Ramos (cell line): ENCODE data around the gene SEC31B.

Experiments used
- in situ Hi-C: fragments of 300-500 bp; cut with MboI; formaldehyde crosslinking; loops from one replicate; pipeline ENCODE4 v1.14.3; 2022; ENCODE audit warnings: low sequenced_read_pairs; ENCODE audit not compliant: unreplicated experiment

SEC31B gene, protein sequence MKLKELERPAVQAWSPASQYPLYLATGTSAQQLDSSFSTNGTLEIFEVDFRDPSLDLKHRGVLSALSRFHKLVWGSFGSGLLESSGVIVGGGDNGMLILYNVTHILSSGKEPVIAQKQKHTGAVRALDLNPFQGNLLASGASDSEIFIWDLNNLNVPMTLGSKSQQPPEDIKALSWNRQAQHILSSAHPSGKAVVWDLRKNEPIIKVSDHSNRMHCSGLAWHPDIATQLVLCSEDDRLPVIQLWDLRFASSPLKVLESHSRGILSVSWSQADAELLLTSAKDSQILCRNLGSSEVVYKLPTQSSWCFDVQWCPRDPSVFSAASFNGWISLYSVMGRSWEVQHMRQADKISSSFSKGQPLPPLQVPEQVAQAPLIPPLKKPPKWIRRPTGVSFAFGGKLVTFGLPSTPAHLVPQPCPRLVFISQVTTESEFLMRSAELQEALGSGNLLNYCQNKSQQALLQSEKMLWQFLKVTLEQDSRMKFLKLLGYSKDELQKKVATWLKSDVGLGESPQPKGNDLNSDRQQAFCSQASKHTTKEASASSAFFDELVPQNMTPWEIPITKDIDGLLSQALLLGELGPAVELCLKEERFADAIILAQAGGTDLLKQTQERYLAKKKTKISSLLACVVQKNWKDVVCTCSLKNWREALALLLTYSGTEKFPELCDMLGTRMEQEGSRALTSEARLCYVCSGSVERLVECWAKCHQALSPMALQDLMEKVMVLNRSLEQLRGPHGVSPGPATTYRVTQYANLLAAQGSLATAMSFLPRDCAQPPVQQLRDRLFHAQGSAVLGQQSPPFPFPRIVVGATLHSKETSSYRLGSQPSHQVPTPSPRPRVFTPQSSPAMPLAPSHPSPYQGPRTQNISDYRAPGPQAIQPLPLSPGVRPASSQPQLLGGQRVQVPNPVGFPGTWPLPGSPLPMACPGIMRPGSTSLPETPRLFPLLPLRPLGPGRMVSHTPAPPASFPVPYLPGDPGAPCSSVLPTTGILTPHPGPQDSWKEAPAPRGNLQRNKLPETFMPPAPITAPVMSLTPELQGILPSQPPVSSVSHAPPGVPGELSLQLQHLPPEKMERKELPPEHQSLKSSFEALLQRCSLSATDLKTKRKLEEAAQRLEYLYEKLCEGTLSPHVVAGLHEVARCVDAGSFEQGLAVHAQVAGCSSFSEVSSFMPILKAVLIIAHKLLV

DNA sequence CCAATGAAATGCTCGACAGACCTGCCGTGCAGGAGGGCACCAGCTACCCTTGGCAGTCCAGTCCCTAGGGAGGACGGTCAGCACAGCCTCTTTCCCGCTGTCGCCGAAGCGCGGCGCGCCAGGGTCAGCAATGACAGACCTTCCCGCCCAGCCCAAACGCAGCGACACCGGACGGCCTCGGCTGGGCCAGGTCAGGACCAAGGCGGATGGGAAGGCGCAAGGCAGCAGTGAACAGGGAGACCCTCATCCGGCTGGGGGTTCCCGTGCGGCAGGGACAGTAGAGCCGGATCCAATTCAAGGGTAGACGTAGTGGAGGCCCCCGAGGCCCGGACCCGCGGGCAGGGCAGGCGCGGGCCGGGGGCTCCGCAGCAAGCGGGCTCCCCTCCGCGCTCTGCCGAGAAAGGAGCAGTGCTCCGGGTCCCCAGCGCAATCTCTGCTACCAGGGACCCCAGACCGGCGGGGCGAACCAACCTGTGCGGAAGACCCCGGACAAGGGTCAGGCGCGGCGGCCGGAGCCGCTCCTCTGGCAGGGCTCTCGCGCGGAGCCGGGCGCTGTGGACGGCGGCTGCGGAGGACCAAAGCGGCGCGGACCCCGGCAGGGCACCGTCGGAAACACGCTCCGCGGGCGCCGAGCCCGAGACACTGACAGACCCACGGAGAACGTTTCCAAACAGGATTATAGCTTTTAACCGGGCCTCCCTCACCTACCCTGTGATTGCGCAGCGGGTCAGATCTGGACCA is at the start of gene SEC31B:
Gene SEC31B, minus strand, starts transcription at position 551 of the 741 bp plus-strand sequence. CDS start 2,909 bp downstream, outside the sequence.
- in situ Hi-C loops, result loop anchor here (10.0 kb wide), 1 partner anchor 185 kb away; the partner anchor contains the start of gene PKD2L1

DNA sequence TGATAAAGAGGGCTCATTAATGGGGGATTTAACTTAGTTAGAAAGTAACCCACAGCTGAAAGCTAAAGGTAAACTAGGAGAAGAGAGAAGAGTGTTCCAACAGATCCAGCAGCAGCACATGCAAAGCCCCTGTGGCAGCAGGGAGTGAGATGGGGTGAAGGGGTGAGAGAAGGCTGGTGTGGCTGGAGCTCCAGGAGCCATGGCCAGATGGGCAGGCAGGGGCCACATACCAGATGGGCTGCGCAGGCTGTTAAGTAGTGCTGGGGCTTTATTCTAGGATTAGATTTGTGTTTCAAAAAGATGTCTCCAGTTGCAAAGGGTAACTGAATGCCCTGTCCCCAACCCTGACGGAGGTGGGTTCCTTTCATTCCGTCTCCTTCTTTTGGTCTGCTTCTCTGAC is 49.3 kb upstream of the SEC31B start:
- in situ Hi-C loops, result no loop called here

DNA sequence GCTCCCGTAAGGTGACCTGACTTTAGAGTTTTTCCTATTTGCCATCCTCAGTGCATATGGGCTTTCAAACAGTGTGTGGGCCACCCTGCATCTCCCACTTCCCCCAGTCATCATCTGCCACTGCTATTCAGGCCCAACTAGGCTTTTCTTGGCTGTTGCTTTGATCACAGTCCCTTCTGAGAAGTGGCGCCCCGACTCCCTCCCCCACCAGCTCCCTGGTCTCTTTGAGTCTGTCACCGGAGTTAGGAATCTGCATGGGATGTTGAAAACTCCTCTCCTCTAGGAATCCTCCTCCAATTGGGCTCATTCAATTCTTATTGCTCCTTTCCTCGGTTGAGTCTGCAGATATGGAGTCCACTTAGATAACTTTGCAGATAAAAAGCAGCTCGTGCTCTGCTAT is 48.2 kb upstream of the SEC31B start:
- in situ Hi-C loops, result no loop called here

DNA sequence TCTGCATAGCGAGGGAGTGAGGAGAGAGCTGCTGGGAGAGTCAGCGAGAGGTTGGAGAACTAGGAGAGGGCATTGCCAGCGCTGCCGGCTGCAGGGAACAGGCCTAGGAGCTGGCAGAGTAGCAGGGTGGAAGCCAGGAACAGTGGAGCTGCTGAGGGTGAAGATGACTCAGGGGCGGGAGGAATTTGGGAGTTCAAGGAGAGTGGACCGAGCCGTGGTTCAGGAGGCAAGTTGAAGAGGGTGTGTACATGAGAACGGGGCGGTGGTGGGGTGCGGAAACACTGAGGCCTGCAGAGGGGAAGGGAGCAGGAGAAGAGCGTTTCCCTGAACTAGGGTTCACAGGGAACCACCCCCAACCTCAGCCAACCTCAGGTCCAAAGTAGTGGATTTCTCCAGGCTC is 47.6 kb upstream of the SEC31B start:
- in situ Hi-C loops, result no loop called here

DNA sequence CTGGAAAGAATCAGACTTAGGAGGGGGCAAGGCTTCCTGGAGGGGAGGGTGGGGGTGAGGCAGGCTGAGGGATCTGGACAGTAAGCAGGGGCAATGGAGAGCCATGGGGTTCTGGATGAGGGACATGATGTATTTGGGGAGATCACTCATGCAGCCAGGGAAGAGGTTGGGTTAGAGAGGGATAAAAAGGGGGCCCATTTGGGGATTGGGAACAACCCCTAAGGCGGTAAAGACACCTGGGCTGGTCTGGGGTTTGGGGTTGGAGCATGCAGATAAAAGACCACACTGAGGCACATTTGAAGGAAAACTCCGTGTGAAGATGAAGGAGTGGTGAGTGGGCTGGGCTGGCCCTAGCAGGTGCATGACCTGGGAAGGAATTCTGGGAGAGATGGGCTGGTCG is 46.9 kb upstream of the SEC31B start:
- in situ Hi-C loops, result no loop called here

DNA sequence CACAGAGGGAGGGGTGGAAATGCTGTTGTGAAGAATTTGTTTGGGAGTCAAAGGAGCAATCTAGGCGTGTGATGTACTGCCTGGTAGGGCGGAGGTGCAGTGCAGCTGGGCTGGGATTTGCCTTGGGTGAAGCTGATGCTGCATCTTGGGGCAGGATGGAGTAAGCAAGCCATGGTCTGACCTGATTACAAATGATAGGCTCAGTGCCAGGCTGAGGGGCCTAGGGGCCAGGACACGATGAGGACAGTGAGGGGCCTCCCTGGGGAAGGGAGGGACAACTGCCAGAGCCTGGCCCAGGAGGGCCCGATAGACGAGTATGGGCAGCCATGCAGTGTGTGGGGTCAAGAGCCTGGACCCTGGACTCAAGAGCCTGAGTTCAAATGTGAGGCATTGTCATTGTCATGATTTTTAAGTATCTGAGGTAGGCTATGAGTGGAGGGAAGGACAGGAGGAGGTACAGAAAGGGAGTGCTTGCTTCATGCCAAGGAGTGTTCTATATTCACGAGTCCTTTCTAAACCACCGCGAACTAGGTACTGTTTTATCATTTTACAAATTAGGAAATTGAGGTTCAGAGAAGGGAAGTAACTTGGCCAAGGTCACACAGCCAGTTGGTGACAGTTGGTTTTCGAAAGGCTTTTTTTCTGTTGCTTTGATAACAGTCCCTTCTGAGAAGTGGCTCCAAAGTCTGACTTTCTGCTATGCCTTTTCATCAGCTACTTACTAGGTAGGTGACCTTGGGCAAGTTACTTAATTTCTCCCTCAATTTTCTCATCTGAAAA is 45.7 kb upstream of the SEC31B start:
- in situ Hi-C loops, result no loop called here

DNA sequence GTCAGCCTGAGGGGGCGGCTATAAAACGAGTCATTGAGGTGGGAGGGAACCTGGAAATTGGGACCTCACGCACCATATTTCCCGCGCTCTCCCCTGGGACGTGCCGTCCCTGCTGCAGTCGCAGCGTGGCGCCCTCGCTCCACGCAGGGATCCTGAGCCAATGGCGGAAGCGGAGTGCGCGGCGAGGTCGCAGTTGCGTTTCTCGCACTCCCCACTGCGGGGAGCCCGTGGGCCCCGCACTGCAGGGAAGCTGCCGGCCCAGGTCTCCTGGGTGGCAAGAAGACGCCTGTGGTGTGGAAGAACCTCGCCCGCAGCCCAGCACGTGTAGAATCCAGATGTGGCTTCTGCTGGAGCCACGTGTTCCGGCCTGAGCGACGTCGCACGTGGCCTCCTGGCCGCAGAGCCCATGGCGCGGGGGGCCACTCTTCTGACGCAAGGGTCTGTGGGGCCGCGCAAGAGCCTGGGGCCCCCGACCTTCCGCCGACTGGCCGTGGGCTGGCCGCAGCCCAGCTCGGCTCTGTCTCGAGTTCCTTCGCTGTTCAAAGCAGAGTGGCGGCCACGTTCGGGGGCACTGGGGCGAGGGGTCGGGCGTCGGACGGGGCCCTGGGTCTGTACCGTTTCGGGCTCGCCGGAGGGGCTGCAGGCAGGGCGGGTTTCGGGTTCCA is 42.5 kb upstream of the SEC31B start:
- in situ Hi-C loops, result no loop called here

DNA sequence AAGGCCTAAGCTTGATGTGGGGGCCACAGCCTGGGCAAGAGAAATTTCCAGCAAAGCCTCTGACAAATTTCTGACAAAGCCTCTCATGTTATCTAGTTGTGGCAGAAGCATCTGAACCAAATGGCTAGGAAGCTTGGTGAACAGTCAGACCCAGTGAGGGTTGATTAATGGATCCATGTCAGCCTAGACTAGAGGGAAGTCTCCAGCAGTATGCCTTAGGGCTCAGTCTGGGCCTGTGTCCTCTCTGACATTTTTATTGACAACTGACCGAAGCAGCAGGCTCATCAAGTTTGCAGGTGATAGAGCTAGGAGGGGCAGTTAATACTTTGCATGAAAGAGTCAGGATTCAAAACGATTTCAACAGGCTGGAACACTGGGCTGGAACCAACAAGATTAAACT is 41.3 kb upstream of the SEC31B start:
- in situ Hi-C loops, result no loop called here

DNA sequence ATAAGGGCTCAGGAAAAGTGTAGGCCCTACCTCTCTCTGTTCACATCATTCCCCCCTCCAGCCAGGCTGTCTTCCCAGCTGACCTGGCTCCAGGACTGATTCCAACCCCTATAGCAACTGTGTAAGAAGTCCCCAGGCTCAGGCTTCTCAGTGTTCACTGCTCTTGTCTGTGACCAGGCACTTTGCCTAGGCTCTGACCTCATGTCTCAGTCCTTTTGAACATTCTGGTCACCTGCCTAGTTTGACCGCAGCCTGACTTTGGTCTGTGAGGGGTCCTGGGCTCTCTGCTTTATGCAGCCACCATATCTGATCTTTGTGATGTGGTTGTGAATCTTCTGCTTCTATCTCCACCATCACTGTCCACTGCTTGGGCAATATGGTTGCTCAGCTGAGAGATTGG is 40.6 kb upstream of the SEC31B start:
- in situ Hi-C loops, result no loop called here

DNA sequence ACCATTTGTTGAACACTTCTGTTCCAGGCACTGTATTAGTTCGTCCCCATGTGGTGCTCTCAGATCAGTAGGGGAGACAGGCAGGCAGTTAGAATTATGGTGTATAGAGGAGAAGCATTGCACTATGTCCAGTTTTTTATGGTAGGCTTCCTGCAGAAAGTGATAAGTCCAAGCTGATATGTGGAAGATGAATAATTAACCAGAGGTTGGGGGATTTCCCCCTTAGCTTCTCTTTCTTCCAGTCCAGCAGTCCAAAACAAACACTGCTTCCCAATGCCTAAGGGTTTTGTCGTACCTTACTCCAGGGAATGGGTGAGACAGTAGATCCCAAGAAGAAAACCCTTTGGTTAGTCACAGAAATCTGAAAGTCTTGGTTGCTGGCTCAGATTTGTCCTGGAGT is 35.2 kb upstream of the SEC31B start:
- in situ Hi-C loops, result no loop called here

DNA sequence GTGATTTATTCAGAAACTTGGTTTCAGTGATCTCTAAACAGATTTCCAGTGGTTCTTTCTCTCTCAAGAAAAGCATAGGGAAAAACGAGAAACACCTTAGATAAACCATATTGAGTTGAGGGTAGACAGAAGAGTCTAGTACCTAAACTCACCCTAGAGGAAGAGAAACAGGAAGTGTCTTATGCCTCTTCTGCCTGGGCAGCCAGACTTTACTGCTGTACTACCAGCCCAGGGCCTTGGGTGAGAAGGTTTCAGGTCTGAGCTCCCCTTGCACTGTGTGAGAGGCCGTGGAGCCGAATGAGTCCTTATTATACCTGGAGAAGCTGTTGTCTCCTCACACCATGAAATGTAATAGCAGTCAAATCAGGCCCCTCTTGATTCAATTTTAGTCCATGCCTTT is 34.3 kb upstream of the SEC31B start:
- in situ Hi-C loops, result no loop called here

DNA sequence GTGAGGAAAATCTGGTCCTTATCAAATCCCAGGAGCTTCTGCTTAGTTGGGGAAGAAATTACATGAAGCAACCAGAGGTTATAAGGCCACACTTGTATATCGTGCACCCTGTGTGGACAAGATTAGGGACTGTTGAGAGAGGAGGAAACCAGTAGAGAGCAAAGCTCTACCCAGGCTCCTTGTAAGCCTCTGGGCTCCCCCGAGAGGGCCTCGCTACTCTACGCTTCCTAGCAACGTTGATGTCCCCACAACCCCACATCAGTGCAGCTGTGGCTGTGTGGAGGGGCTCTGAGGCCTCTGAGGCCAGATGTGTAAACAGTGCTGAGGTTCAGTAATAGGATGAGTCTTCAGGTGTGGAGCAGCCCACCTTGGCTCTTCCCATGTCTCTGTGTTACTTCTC is 32.1 kb upstream of the SEC31B start:
- in situ Hi-C loops, result no loop called here

DNA sequence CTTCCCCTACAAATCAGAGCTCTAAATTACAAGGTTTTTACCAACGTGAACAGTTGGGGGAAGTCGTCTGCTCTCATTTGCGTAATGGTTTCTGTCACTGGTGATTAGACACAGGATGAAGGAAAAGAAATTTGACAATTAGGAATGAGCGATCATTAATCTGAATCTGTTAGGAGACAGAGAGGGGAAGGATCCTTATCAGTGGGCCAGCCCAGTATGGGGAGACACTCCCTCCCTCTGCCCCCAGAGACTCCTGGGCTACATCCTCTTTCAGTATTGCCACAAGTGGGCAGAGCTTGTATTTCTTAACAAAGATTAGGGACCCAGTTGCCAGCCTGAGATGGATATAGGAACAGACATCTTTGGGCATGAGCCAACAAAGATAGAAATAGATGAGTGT is 31.5 kb upstream of the SEC31B start:
- in situ Hi-C loops, result no loop called here

DNA sequence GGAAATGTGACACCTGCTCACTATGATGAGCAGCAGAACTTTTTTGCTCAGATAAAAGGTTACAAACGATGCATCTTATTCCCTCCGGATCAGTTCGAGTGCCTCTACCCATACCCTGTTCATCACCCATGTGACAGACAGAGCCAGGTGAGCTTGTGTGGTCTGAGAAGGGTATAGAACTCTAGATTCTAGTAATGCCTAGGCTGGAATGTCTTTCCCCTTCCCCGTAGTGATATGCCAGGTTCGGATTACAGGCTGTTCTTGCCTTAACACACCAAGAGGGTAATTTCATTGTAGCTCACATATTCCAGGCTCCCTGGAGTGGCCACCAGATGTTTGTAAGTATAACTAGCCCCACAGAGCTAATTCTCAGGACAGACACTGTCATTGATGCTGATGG is 25.3 kb upstream of the SEC31B start:
- in situ Hi-C loops, result no loop called here

DNA sequence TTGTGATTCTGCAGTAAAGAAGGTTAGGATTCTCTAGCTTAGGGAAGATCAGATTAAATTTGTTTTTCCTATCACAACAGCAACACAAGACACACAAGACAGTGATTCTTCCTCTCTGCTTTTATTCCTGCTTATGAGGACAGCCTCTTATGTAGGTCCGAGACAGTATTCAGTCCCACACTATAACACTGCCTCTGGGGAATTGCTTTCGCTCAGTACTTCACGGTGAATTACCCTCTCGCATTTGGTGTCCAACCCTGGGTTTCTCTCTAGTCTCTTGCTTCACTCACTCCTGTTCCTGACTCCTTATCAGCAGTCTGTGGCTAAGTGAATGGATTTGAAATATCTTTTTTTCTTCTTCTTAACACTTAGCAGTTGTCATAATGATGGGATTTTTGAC is 17.8 kb upstream of the SEC31B start:
- in situ Hi-C loops, result no loop called here

DNA sequence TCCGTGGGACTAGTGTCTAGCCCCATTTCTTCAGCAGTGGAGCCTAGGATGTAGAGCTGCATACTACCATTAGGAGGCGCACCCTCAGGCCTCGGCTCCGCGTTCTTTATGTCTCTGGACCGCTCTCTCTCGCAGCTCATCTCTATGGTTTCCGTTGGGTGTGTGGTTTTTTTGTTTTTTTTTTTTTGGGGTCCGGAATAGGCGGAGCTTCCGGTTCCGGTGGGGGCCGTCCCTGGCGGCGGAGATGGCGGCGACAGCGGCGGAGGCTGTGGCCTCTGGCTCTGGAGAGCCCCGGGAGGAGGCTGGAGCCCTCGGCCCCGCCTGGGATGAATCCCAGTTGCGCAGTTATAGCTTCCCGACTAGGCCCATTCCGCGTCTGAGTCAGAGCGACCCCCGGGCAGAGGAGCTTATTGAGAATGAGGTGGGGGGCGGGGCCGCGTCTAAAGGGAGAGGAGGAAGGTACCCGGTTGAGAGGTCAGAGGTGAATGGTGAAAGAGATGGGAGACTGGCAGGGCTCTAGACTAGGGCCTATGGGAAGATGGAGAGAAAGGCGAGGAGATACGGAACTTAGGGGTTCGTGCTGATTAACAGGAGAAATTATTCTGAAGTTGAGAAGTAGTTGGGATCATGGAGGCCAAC is 16.2 kb upstream of the SEC31B start, which contains the start of gene HIF1AN:
Gene HIF1AN, plus strand, starts transcription at position 229 of the 639 bp plus-strand sequence. Its CDS starts 16 bp downstream, at position 245.
- in situ Hi-C loops, result no loop called here

DNA sequence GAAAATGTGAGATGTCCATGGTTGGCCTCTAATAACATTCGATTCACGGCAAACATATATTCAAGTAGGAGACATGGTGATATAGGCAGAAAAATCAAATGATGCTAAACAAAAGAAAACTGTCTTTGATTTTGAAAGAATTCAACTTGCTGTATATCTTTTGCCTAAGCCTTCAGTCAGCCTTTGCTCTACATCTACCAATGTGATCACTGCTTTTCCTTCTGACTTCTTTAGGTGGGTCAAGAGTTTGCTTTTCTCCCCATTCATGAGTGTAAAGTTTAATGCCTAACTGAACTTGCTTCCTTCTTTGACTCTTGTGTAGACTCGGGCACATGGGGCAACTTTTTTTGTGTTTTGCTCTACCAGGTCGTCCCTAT is 15.7 kb upstream of the SEC31B start:
- in situ Hi-C loops, result no loop called here

DNA sequence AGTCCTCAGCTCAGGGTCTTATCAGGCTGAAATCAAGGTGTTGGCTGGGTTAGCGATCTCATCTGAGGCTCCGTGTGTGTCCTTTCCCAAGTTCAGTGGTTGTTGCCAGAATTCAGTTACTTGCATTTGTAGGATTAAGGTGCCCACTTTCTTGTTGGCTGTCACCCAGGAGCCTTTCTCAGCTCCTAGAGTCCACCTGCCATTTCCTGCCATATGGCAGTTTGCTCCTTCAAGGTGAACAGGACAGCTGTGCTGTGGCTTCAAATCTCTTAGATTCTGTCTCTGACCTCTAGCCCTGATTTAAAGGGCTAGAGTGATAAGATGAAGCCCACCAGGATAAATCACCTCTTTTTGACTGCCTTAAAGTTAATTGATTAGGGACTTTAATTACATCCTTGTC is 15.1 kb upstream of the SEC31B start:
- in situ Hi-C loops, result no loop called here
